Measurements from ENCODE around the gene SPINT2. TPM values are rescaled to one million over a fixed set of nuclear protein-coding genes. Genes with fewer than 3 reads are reported as not detected.

SPINT2 gene
- total RNA-seq, 4 donors from 2014 or later = 401 to 505 (median 497) TPM

DNA sequence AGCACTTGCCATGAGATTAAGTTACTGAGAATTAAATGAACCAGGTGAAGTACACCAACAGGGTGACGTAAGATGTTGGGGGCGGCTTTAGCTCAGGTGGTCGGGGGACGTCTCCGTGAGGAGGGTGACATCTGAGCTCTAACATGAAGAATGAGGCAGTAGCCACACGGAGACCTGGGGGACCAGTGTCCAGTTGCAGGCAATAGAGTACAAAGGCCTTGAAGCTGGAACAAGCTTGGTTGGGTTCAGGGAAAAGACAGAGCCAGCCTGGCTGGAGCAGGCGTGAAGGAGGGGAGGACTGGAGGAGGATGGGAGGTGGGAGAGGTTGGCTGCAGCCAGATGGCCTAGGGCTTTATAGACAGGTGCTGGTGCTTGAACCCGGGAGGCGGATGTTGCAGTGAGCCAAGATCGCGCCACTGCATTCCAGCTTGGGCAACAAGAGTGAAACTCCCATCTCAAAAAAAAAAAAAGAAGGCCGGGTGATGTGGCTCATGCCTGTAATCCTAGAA is 1.6 kb downstream of the SPINT2 start:
- 43 to 56% methylated on average over 12 of the region's 12 CpGs for WGBS, 2 donors
- no peak overlapping the region for H3K4me3 ChIP-seq (ENCODE audit: low read depth, poor library complexity, severe bottlenecking)
- intact Hi-C loops (cut with DNase I; ENCODE audit: low total_unique reads) = no loop called here
- TF ChIP-seq, protein P1, sequence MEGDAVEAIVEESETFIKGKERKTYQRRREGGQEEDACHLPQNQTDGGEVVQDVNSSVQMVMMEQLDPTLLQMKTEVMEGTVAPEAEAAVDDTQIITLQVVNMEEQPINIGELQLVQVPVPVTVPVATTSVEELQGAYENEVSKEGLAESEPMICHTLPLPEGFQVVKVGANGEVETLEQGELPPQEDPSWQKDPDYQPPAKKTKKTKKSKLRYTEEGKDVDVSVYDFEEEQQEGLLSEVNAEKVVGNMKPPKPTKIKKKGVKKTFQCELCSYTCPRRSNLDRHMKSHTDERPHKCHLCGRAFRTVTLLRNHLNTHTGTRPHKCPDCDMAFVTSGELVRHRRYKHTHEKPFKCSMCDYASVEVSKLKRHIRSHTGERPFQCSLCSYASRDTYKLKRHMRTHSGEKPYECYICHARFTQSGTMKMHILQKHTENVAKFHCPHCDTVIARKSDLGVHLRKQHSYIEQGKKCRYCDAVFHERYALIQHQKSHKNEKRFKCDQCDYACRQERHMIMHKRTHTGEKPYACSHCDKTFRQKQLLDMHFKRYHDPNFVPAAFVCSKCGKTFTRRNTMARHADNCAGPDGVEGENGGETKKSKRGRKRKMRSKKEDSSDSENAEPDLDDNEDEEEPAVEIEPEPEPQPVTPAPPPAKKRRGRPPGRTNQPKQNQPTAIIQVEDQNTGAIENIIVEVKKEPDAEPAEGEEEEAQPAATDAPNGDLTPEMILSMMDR (IDR thresholded peaks at IDR 0.05) = no peak
- no peak for TF ChIP-seq POLR2A (IDR thresholded peaks at IDR 0.05)
- no peak for DNase-seq (ENCODE audit: low spot score in 2 of 2)

DNA sequence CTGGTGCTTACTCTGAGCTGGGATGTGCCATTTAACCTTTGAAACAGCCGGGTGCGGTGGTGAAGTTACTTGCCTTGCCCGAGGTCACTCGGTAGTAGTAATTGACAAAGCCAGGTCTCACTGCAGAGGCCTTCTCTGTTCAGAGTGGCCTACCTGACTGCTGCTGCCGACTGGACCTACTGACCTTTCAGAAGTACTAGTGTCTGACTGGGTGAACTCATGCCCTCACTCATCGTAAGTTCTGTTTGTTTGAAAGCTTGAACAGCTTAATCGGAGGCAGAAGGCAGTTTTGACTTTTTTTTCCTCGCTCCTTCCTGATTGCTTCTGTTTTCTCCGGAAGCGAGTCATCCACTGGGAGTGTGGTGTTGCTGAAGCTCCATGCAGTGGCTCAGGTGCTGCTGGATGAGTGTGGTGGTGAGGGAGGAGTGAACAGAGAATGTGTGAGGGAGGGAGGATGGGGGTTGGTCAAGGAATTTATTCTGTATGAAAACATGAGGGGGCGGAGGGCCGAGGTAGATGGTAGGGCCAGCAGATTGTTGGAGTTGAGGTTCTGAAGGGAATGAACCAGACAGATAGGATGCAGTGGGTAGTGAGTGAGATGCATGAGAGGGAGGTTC is 2.7 kb downstream of the SPINT2 start:
- WGBS, 2 donors = 37 to 54% methylated on average over 12 of the region's 12 CpGs
- intact Hi-C loops (cut with DNase I; ENCODE audit: low total_unique reads) = no loop called here
- no peak overlapping the region for H3K4me3 ChIP-seq (ENCODE audit: low read depth, poor library complexity, severe bottlenecking)
- DNase-seq (ENCODE audit: low spot score in 2 of 2) = no peak
- TF ChIP-seq, protein P1 (IDR thresholded peaks at IDR 0.05) = no peak
- no peak for TF ChIP-seq POLR2A (IDR thresholded peaks at IDR 0.05)

DNA sequence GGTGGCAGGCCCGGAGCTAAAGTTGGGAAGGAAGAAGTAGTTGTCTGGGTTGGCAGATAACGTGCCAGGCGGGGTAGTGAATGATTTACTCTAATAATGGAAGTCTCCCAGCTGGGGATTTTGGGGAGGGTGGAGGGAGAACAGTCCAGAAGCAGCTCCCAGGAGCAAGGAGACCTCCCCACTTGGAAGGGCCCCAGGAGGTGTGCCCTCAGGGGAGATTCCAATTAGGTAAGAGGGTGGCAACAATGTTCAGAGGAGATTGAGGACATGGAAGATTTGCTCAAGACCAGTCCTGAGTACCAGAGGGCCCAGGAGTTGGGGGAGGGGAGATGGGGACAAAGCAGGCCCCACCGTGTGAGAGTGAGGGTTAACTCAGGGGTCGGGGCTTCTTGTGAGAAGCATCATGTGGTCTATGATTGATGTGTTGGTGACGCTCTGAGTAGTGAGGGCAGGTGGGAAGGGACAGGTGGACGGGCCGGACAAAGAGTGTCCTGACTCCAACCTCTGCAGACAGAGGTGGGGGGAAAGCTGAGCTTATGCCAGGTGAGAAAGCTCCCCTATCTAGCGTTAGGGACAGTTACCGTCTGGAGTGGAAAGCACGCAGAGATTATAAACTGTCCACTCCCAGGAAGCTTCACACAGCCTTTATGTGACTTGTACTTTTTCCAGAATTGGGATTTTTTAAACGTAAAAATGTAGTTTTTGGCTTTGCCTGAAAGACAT is 3.5 kb downstream of the SPINT2 start:
- WGBS, 2 donors = 45 to 46% methylated on average over 12 of the region's 12 CpGs
- intact Hi-C loops (cut with DNase I; ENCODE audit: low total_unique reads) = no loop called here
- H3K4me3 ChIP-seq (ENCODE audit: low read depth, poor library complexity, severe bottlenecking) = no peak overlapping the region
- TF ChIP-seq POLR2A (IDR thresholded peaks at IDR 0.05) = no peak
- TF ChIP-seq, protein P1 (IDR thresholded peaks at IDR 0.05) = no peak
- no peak for DNase-seq (ENCODE audit: low spot score in 2 of 2)

DNA sequence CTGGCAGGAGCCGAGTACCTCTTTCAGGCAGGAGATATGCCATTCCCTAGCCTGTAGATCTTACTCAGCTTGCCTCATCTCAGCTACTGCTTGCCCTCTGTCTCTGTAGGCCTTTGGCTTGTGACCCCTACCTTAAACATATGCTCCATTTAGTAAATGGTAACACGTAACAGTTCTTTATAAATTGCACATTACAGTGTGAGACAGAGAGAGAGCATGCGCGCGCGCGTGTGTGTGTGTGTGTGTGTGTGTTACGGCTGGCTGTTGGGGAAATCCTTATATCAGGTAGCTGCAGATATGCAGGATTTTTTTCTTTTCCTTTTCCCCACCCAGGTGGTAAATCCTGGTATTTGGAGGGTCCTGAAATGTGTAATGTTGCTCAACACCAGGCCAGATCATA is 4.2 kb downstream of the SPINT2 start:
- intact Hi-C loops (cut with DNase I; ENCODE audit: low total_unique reads) = no loop called here
- no peak for TF ChIP-seq POLR2A (IDR thresholded peaks at IDR 0.05)
- TF ChIP-seq, protein P1 (IDR thresholded peaks at IDR 0.05) = no peak
- WGBS, 2 donors = 37 to 58% methylated on average over 8 of the region's 8 CpGs
- no peak overlapping the region for H3K4me3 ChIP-seq (ENCODE audit: low read depth, poor library complexity, severe bottlenecking)
- DNase-seq (ENCODE audit: low spot score in 2 of 2) = no peak

DNA sequence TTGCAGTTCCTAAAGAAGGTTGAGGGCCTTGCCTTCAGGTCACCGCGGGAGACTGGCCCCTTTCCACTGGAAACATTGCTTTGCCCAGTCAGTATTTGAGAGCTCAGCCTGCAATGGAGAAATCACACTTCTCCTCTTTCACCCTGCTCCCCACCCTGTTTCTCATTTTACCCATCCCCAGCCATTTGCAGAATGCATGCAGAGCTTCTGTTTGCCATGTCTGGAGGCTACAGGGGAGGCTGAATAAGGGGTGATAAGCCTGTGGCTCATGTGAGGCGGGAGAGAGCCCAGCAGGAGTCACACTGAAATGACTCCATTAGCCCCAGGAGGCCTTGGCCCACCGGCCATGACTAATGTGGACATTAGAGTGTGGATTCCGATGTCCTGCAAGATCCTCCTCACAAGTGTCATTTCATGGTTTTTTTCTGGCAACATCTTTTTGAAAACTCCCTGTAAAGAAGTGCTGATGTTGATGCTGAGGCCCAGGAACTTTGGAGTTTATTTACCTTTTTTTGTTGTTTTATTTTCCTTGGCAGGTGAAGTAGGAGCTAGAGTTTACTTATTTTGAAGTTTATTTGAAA is 6.3 kb downstream of the SPINT2 start:
- intact Hi-C loops (cut with DNase I; ENCODE audit: low total_unique reads) = no loop called here
- no peak for DNase-seq (ENCODE audit: low spot score in 2 of 2)
- H3K4me3 ChIP-seq (ENCODE audit: low read depth, poor library complexity, severe bottlenecking) = no peak overlapping the region
- no peak for TF ChIP-seq POLR2A (IDR thresholded peaks at IDR 0.05)
- TF ChIP-seq, protein P1 (IDR thresholded peaks at IDR 0.05) = no peak
- 82 to 87% methylated on average over 5 of the region's 5 CpGs for WGBS, 2 donors
